GM18526 (cell line): Measurements from ENCODE around the gene PATL1.

ENCODE experiments used
- POLR2A ChIP-seq: IDR thresholded peaks from 3 replicates; pipeline ENCODE4 v1.6.1; 2011; ENCODE audit not compliant: insufficient read length; ENCODE audit errors: extremely low read depth

PATL1 gene

GRCh38 chr11:59678118-59678812 lies 9.4 kb upstream of the PATL1 start:
- no peak for TF ChIP-seq POLR2A

- no peak for TF ChIP-seq POLR2A
Measured at GRCh38 chr11:59676205-59676604, 7.4 kb upstream of the PATL1 start.

- TF ChIP-seq POLR2A = no peak
Measured at GRCh38 chr11:59674291-59674690, 5.5 kb upstream of the PATL1 start.

DNA sequence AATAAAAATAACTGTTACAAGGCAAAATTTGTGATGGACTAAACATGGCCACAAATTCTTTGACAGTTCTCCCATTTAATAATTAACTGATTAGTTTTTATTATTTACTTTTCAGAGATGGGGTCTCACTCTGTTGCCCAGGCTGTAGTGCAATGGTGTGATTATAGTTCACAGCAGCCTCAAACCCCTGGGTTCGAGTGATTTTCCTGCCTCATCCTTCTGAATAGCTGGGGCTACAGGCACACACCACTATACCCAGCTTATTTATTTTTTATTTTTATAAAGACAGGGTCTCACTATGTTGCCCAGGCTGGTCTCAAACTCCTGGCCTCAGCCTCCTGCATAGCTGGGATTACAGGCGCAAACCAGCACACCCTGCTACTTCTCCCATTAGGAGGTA lies 4.5 kb upstream of the PATL1 start:
- no peak for TF ChIP-seq POLR2A

GRCh38 chr11:59671471-59671870 lies 2.6 kb upstream of the PATL1 start:
- no peak for TF ChIP-seq POLR2A

DNA sequence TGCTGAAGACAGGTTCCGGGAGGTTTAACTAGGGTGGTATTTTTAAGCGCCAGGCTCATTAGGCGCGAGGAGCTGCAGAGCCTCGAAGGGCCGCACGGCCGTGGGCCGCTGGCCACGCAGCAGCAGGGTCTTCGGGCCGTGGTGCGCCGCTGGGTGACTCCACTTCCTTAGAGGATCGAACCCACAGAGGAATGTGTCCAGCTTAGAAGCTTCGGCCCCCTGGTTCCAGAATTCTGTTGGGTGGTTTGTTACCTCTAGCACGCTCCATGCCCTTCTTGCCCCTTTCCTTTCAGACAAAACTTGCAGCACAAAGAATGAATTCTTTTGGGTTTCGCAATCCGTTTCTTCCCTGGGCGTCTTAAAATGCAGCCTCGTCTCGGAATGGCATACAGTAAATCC lies 773 bp upstream of the PATL1 start:
- no peak for TF ChIP-seq POLR2A

GRCh38 chr11:59668188-59668949 lies 468 bp downstream of the PATL1 start:
- TF ChIP-seq POLR2A = no peak

DNA sequence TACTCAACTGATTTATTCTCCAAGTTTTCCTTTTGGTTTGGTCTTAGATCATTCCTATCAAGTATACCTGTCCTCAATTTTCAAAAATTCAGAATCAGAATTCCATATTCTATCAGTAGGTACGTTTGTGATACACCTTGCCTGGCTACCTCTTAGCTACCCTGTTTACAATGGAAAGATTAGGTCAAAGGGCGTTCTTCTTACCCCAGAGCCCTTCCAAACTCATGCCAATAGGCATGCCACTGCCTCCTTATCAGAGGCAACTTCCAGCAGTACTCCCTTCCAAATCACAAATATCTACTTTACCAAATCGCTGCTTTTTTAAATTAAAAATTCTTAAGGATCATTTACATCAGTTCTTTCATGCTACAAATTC lies 1.0 kb downstream of the PATL1 start:
- no peak for TF ChIP-seq POLR2A

- TF ChIP-seq POLR2A = no peak
Measured at GRCh38 chr11:59666969-59667368, 1.9 kb downstream of the PATL1 start.

DNA sequence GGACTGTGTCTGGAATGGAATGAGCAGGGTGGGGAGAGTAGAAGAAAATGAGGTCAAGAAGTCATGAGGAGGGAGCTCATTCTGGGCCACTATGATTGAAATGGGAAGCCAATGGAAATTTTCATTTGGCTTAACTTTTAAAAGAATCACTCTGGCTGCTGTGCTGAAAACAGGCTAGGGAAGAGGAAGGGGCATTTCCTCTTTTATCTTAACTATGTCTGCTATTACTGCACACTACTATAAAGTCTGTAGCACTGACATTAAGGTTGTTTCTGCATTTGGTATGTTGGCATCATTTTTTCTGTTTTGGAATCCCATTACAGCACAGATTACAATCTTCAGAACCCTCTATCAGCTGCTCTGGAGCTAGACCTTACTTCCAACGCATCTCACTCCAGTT lies 8.2 kb downstream of the PATL1 start:
- no peak for TF ChIP-seq POLR2A

- no peak for TF ChIP-seq POLR2A
Measured at GRCh38 chr11:59659981-59660380, 8.9 kb downstream of the PATL1 start.

DNA sequence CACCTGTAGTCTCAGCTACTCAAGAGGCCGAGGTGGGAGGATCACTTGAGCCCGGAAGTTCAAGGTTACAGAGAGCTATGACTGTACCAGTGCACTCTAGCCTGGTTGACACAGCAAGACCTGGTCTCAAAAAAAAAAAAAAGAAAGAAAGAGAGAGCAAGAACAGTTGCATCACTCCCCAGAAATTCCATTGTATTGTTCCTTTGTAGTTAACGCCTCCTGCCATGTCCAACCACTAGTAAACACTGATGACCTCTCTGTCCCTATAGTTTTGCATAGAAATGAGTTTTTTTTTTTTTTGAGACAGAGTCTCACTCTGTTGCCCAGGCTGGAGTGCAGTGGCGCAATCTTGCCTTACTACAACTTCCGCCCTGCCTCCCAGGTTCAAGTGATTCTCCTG lies 10.8 kb downstream of the PATL1 start:
- no peak for TF ChIP-seq POLR2A

- TF ChIP-seq POLR2A = no peak
Measured at GRCh38 chr11:59654893-59655292, 13.9 kb downstream of the PATL1 start.

- TF ChIP-seq POLR2A = no peak
Measured at GRCh38 chr11:59647245-59647980, 21.4 kb downstream of the PATL1 start.

- no peak for TF ChIP-seq POLR2A
Measured at GRCh38 chr11:59644528-59644927, 24.3 kb downstream of the PATL1 start.

DNA sequence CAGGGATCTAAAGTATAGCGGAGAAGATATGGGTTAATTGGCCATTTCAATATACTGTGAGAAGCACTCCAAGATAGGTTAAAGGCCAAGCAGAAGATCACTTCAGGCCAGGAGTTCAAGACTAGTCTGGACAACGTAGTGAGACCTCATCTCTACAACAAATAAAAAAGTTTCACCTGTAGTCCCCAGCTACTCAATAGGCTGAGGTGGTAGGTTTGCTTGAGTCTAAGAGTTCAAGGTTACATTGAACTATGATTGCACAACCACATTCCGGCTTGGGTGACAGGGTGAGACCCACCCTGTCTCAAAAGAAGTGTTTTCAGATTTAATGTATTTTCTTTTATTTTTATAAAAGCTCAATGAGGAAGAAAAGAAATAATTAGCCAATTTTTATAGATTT lies 25.4 kb downstream of the PATL1 start:
- TF ChIP-seq POLR2A = no peak
